Coronary artery (tissue), 2 donors: ENCODE measurements around the gene BCL7A.
A peak's percentile ranks its signal among the peaks of the same experiment; 100 is the strongest.

Source experiments
- DNase-seq: peaks from one replicate; pipeline ENCODE4 v3.0.0-alpha.2; 2017; ENCODE audit warnings: low spot score
- H3K27ac ChIP-seq, 2 donors: fragments of 200-600 bp; sonication (generic); one replicate each; pipeline ENCODE4 v1.5.1; 2016 to 2019
- H3K4me3 ChIP-seq: fragments of 200-600 bp; sonication (generic); 2 replicates; pipeline ENCODE4 v1.5.1; 2016; ENCODE audit warnings: mild to moderate bottlenecking, moderate library complexity
- CTCF ChIP-seq: fragments of 200-600 bp; sonication (generic); IDR thresholded peaks from one replicate; pipeline ENCODE4 v1.5.1; 2019; ENCODE audit warnings: antibody characterized with exemption

The BCL7A gene

GRCh38 chr12:122028905-122029560 lies 7.3 kb downstream of the BCL7A start:
- no peak for DNase-seq
- no peak overlapping the region for H3K27ac ChIP-seq
- H3K4me3 ChIP-seq = no peak overlapping the region
- TF ChIP-seq CTCF = no peak

GRCh38 chr12:122029620-122030423 lies 8.1 kb downstream of the BCL7A start:
- DNase-seq = no peak
- TF ChIP-seq CTCF = no peak
- Histone ChIP-seq H3K4me3 (no peak overlapping the region), H3K27ac (no peak overlapping the region)

- no peak overlapping the region for H3K27ac ChIP-seq
- DNase-seq = no peak
- TF ChIP-seq CTCF = no peak
- no peak overlapping the region for H3K4me3 ChIP-seq
These were observed 8.8 kb downstream of the BCL7A start for GRCh38 chr12:122030424-122031035.

GRCh38 chr12:122031342-122032216 lies 9.9 kb downstream of the BCL7A start:
- DNase-seq = no peak
- no peak overlapping the region for H3K27ac ChIP-seq
- TF ChIP-seq CTCF = peak; percentile 53
- H3K4me3 ChIP-seq = no peak overlapping the region

- Histone ChIP-seq H3K27ac (no peak overlapping the region), H3K4me3 (no peak overlapping the region)
- no peak for TF ChIP-seq CTCF
- no peak for DNase-seq
These were observed 10.9 kb downstream of the BCL7A start for GRCh38 chr12:122032580-122032979.

GRCh38 chr12:122035292-122035691 lies 13.6 kb downstream of the BCL7A start:
- no peak for TF ChIP-seq CTCF
- no peak for DNase-seq
- Histone ChIP-seq H3K27ac (no peak overlapping the region), H3K4me3 (no peak overlapping the region)
